AG04449 (cell line): ENCODE data around the gene XYLT1.

ENCODE experiments used
- CTCF ChIA-PET: fragments of 350-600 bp; formaldehyde crosslinking; extraction: SDS; loops from one replicate; lab custom pipeline; 2021; ENCODE audit warnings: antibody characterized with exemption; lab: Yijun Ruan, JAX
- POLR2A ChIA-PET: fragments of 400-600, 350-600 bp; formaldehyde crosslinking; extraction: SDS; loops from one replicate; lab custom pipeline; 2020; ENCODE audit warnings: antibody characterized with exemption, inconsistent platforms; lab: Yijun Ruan, JAX
- DNase-seq: peaks from one replicate; pipeline ENCODE4 v3.0.0-alpha.2; 2010; ENCODE audit warnings: low read depth, low spot score
- H3K4me3 ChIP-seq: 2 replicates; pipeline ENCODE4 v1.5.1; 2011; ENCODE audit warnings: low read depth, mild to moderate bottlenecking, control low read depth, low read length
- TF ChIP-seq, protein P1 (sequence below): IDR thresholded peaks from one replicate; pipeline ENCODE4 v1.5.1; 2011; ENCODE audit warnings: mild to moderate bottlenecking, moderate library complexity, low read length, control low read depth, inconsistent platforms; ENCODE audit not compliant: insufficient read depth; ENCODE audit errors: missing control alignments

The XYLT1 gene

GRCh38 chr16:17145029-17145428, 325.7 kb downstream of the XYLT1 start:
- no peak for DNase-seq
- POLR2A ChIA-PET = no interaction called here
- CTCF ChIA-PET = interaction anchor here (1.0 kb wide), 1 partner anchor 437 kb away, joined by 3 read pairs; no protein-coding TSS in a partner anchor
- TF ChIP-seq, protein P1, sequence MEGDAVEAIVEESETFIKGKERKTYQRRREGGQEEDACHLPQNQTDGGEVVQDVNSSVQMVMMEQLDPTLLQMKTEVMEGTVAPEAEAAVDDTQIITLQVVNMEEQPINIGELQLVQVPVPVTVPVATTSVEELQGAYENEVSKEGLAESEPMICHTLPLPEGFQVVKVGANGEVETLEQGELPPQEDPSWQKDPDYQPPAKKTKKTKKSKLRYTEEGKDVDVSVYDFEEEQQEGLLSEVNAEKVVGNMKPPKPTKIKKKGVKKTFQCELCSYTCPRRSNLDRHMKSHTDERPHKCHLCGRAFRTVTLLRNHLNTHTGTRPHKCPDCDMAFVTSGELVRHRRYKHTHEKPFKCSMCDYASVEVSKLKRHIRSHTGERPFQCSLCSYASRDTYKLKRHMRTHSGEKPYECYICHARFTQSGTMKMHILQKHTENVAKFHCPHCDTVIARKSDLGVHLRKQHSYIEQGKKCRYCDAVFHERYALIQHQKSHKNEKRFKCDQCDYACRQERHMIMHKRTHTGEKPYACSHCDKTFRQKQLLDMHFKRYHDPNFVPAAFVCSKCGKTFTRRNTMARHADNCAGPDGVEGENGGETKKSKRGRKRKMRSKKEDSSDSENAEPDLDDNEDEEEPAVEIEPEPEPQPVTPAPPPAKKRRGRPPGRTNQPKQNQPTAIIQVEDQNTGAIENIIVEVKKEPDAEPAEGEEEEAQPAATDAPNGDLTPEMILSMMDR = no peak
- H3K4me3 ChIP-seq = no peak overlapping the region

DNA sequence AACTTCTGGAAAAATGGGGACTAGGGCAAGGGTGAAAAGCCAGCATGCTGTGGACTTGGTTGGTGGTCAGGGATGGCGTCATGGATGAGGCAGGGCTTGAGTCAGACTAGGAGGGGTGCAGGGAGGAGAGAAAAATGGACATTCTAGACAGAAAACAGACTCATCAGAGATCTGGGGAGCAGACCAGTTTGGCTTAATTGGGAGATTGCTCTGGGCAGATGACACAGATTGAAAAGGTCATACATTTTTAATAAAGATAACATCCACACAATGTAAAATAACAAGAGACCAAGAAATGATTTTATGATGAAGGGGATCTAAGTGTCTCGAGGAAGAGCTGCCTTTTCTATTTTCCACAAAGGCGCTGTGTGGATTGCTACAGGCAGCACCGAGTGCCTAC, 326.3 kb downstream of the XYLT1 start:
- POLR2A ChIA-PET = no interaction called here
- no peak for DNase-seq
- TF ChIP-seq, protein P1 = no peak
- no peak overlapping the region for H3K4me3 ChIP-seq
- CTCF ChIA-PET = no interaction called here

GRCh38 chr16:17143546-17144419, 327.0 kb downstream of the XYLT1 start:
- CTCF ChIA-PET = no interaction called here
- TF ChIP-seq, protein P1 = no peak
- no peak overlapping the region for H3K4me3 ChIP-seq
- DNase-seq = no peak
- POLR2A ChIA-PET = no interaction called here

- POLR2A ChIA-PET = no interaction called here
- no peak overlapping the region for H3K4me3 ChIP-seq
- TF ChIP-seq, protein P1 = no peak
- DNase-seq = no peak
- CTCF ChIA-PET = no interaction called here
Measured at GRCh38 chr16:17138801-17139200, 332.0 kb downstream of the XYLT1 start.

GRCh38 chr16:17135439-17135838, 335.3 kb downstream of the XYLT1 start:
- no peak for DNase-seq
- ChIA-PET CTCF (interaction anchor here (0.9 to 1.3 kb wide), 2 partner anchors 8 to 13 kb away, joined by 3 read pairs; no protein-coding TSS in a partner anchor), POLR2A (no interaction called here)
- H3K4me3 ChIP-seq = no peak overlapping the region
- TF ChIP-seq, protein P1 = no peak

DNA sequence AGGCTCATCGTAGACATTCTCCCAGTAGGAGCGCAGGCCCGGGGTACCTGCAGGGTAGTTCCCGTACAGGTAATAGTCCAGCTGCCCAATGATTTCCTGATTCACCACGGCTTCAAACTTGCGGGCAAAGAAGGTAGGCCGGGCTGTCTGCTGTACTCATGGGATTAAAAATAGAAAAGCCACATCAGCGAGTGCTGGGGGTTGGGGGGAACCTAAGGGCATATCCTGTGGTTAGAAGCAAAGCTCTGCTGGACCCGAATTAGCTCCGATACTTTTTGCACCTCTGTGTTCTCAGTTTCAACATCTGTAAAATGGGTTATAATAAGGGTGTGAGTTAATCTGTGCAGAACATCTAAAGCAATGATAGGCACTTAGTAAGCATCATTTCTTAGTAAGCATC, 336.2 kb downstream of the XYLT1 start:
- H3K4me3 ChIP-seq = no peak overlapping the region
- TF ChIP-seq, protein P1 = no peak
- CTCF ChIA-PET = interaction anchor here (0.9 to 1.3 kb wide), 2 partner anchors 8 to 14 kb away, joined by 3 read pairs; no protein-coding TSS in a partner anchor
- DNase-seq = no peak
- POLR2A ChIA-PET = no interaction called here
